Trophoblast cell (in vitro differentiated cells and primary cell): ENCODE results near the gene P2RY8.

Experiments used
- DNase-seq, 2 donors: peaks; one replicate each; pipeline ENCODE4 v3.0.0-alpha.2; 2016
- H2AFZ ChIP-seq: 2 replicates; pipeline ENCODE4 v1.6.1; 2013; ENCODE audit warnings: low read length, moderate library complexity, mild to moderate bottlenecking; ENCODE audit not compliant: insufficient read depth, poor library complexity
- H2AK5ac ChIP-seq: 2 replicates; pipeline ENCODE4 v1.6.1; 2013; ENCODE audit warnings: mild to moderate bottlenecking, low read length
- H2BK120ac ChIP-seq: 2 replicates; pipeline ENCODE4 v1.6.1; 2013; ENCODE audit warnings: low read length, mild to moderate bottlenecking, moderate library complexity; ENCODE audit not compliant: insufficient read depth, poor library complexity
- H2BK12ac ChIP-seq: 2 replicates; pipeline ENCODE4 v1.6.1; 2013; ENCODE audit warnings: mild to moderate bottlenecking, low read length, moderate library complexity
- H2BK5ac ChIP-seq: 2 replicates; pipeline ENCODE4 v1.6.1; 2013; ENCODE audit warnings: low read length, low read depth, moderate library complexity, mild to moderate bottlenecking; ENCODE audit not compliant: poor library complexity
- H3K14ac ChIP-seq: 2 replicates; pipeline ENCODE4 v1.6.1; 2013; ENCODE audit warnings: mild to moderate bottlenecking, low read length
- H3K18ac ChIP-seq: 2 replicates; pipeline ENCODE4 v1.6.1; 2013; ENCODE audit warnings: mild to moderate bottlenecking, low read length
- H3K23ac ChIP-seq: 2 replicates; pipeline ENCODE4 v1.6.1; 2013; ENCODE audit warnings: low read length
- H3K27ac ChIP-seq: 2 replicates; pipeline ENCODE4 v1.5.1; 2013; ENCODE audit warnings: low read depth, mild to moderate bottlenecking, inconsistent platforms, low read length, moderate library complexity
- H3K27me3 ChIP-seq: 2 replicates; pipeline ENCODE4 v1.6.1; 2013; ENCODE audit warnings: inconsistent platforms, mild to moderate bottlenecking, low read length, moderate library complexity; ENCODE audit not compliant: insufficient read depth
- H3K36me3 ChIP-seq, 2 experiments: 1 replicate in 1 of 2; 2 replicates in 1 of 2; pipeline ENCODE4 v1.6.1; 2013; ENCODE audit warnings: low read length in 2 of 2, mild to moderate bottlenecking in 2 of 2, moderate library complexity in 1 of 2; ENCODE audit not compliant: insufficient read depth in 2 of 2, control insufficient read depth in 1 of 2
- H3K4ac ChIP-seq: 2 replicates; pipeline ENCODE4 v1.6.1; 2013; ENCODE audit warnings: low read depth, mild to moderate bottlenecking, low read length, moderate library complexity
- H3K4me1 ChIP-seq, 2 experiments: 1 replicate in 1 of 2; 2 replicates in 1 of 2; pipeline ENCODE4 v1.6.1; 2013; ENCODE audit warnings: low read length in 2 of 2, mild to moderate bottlenecking in 2 of 2, moderate library complexity in 1 of 2; ENCODE audit not compliant: insufficient read depth in 2 of 2, control insufficient read depth in 1 of 2
- H3K4me2 ChIP-seq: 2 replicates; pipeline ENCODE4 v1.6.1; 2013; ENCODE audit warnings: inconsistent platforms, mild to moderate bottlenecking, low read length, moderate library complexity
- H3K4me3 ChIP-seq: 2 replicates; pipeline ENCODE4 v1.5.1; 2013; ENCODE audit warnings: mild to moderate bottlenecking, low read depth, low read length, inconsistent platforms
- H3K79me1 ChIP-seq: one replicate; pipeline ENCODE4 v1.6.1; 2013; ENCODE audit warnings: low read length
- H3K79me2 ChIP-seq: 2 replicates; pipeline ENCODE4 v1.6.1; 2013; ENCODE audit warnings: low read length, mild to moderate bottlenecking; ENCODE audit not compliant: control insufficient read depth, insufficient read depth, poor library complexity
- H3K9ac ChIP-seq: 2 replicates; pipeline ENCODE4 v1.6.1; 2013; ENCODE audit warnings: mild to moderate bottlenecking, low read length
- H3K9me3 ChIP-seq: 2 replicates; pipeline ENCODE4 v1.6.1; 2013; ENCODE audit warnings: low read depth, mild to moderate bottlenecking, control low read depth, inconsistent platforms, low read length; ENCODE audit not compliant: insufficient read depth
- H4K12ac ChIP-seq: 2 replicates; pipeline ENCODE4 v1.6.1; 2013; ENCODE audit warnings: low read depth, mild to moderate bottlenecking, low read length, moderate library complexity
- H4K8ac ChIP-seq: 2 replicates; pipeline ENCODE4 v1.6.1; 2013; ENCODE audit warnings: low read depth, mild to moderate bottlenecking, low read length, moderate library complexity
- H4K91ac ChIP-seq: one replicate; pipeline ENCODE4 v1.6.1; 2013; ENCODE audit warnings: low read depth, mild to moderate bottlenecking, low read length, moderate library complexity
- WGBS: extraction: QIAGEN DNeasy Blood & Tissue Kit; methylation state at CpG from one replicate; pipeline ENCODE4 v1.1.7; 2013; ENCODE audit warnings: missing lambda C conversion rate; ENCODE audit not compliant: insufficient read length, insufficient coverage; ENCODE audit errors: extremely low coverage; 5-methylcytosine and 5-hydroxymethylcytosine counted together

P2RY8 gene

GRCh38 chrX:1511829-1512228 lies 25.2 kb downstream of the P2RY8 start:
- no peaks in the 10 kb centered on the region for H3K79me1 ChIP-seq
- H4K91ac ChIP-seq, result no peak overlapping the region
- H3K9me3 ChIP-seq, result peaks cover 2% of the 10 kb centered on the region
- no peaks in the 10 kb centered on the region for H3K27me3 ChIP-seq
- no peak overlapping the region for H2AFZ ChIP-seq
- no peak overlapping the region for H3K18ac ChIP-seq
- no peak overlapping the region for H3K23ac ChIP-seq
- no peaks in the 10 kb centered on the region for H3K4me1 ChIP-seq
- H3K27ac ChIP-seq, result no peak overlapping the region
- no peak overlapping the region for H3K4me2 ChIP-seq
- no peaks in the 10 kb centered on the region for H3K36me3 ChIP-seq
- no peak overlapping the region for H3K14ac ChIP-seq
- H2AK5ac ChIP-seq, result no peak overlapping the region
- no peak overlapping the region for H2BK12ac ChIP-seq
- H2BK120ac ChIP-seq, result no peak overlapping the region
- H4K12ac ChIP-seq, result no peak overlapping the region
- H3K79me2 ChIP-seq, result no peaks in the 10 kb centered on the region
- H3K9ac ChIP-seq, result no peak overlapping the region
- H3K4ac ChIP-seq, result no peak overlapping the region
- H2BK5ac ChIP-seq, result no peak overlapping the region
- H4K8ac ChIP-seq, result no peak overlapping the region
- no peak overlapping the region for H3K4me3 ChIP-seq
- DNase-seq, result no peak
- no CpG with 5 or more reads among the region's 5 CpGs for WGBS

DNA sequence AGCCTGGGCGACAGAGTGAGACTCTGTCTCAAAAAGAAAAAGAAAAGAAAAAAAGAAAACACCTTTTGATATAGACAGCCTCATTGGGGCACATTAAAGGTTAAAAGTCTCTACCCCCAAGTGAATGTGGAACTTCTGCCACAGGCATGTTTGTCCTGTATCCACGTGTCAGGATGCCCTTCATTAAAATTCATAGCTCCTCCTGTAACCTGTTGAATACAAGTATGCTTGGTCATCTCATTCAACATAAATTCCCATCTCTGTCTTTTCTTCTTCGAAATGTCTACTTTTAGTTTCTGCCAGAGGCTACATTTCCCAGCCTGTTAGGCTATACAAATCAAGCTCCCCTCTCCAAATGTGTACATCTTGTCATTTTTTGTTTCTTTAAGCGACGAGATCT lies 25.8 kb downstream of the P2RY8 start:
- no peak overlapping the region for H2AK5ac ChIP-seq
- H3K79me2 ChIP-seq, result no peaks in the 10 kb centered on the region
- H4K12ac ChIP-seq, result no peak overlapping the region
- no peak overlapping the region for H4K8ac ChIP-seq
- H3K79me1 ChIP-seq, result no peaks in the 10 kb centered on the region
- no peak overlapping the region for H3K4me2 ChIP-seq
- no peak overlapping the region for H3K27ac ChIP-seq
- no peak overlapping the region for H3K4ac ChIP-seq
- no peak overlapping the region for H2BK120ac ChIP-seq
- no peak overlapping the region for H2AFZ ChIP-seq
- H3K18ac ChIP-seq, result no peak overlapping the region
- no peak overlapping the region for H2BK5ac ChIP-seq
- no peak overlapping the region for H2BK12ac ChIP-seq
- DNase-seq, result no peak
- H3K4me3 ChIP-seq, result no peak overlapping the region
- no peaks in the 10 kb centered on the region for H3K36me3 ChIP-seq
- H3K9ac ChIP-seq, result no peak overlapping the region
- no peaks in the 10 kb centered on the region for H3K4me1 ChIP-seq
- no peak overlapping the region for H3K14ac ChIP-seq
- no peaks in the 10 kb centered on the region for H3K27me3 ChIP-seq
- H3K9me3 ChIP-seq, result peaks cover 2% of the 10 kb centered on the region
- no peak overlapping the region for H4K91ac ChIP-seq
- H3K23ac ChIP-seq, result no peak overlapping the region
- WGBS, result no CpG with 5 or more reads among the region's 5 CpGs

DNA sequence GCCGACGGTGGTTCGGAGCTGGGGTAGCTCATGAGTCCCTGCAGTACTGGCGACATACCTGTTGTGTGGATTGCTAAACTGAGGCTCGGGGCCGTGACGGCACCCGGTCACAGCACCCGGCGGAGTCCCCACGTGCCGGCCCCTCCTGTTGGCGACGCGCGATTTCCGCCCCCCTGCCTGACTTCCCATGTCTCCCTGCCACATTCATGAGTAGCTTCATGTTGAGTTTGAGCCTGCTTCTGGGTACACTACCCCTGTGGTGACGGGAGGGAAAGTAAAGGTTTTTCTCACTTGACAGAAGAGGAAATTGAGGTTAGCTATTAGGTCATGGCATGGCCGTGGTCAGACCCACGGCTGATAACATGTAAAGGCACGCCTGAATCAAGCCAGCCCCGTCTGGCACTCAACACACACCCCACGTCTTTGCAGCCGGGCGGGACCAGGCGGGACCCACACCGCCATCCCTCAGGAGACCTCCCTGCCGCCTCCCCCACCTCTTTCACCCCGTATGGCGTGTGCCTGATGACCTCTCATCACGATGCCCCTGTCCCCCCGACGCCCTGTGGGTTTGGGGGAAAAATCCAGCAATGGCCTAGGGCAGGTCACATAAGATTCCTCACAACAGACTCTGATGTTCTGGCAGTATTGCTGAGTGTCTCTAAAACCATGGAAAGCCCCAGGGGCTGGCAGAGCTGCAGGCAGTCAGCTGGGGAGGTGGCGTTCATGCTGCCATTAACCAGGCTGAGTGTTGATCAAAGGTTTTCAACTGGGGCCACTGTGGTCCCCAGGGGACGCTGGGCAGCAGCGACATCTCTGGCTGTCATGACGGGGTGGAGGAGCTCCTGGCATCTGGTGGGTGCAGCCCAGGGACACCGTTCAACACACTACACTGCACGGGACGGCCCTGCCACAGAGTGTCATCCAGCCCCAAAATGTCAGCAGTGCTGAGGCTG lies 29.2 kb downstream of the P2RY8 start:
- Histone ChIP-seq H3K14ac (no peak overlapping the region), H2AK5ac (no peak overlapping the region), H3K27ac (no peak overlapping the region), H2AFZ (no peak overlapping the region), H3K4ac (no peak overlapping the region), H3K27me3 (no peaks in the 10 kb centered on the region), H2BK120ac (no peak overlapping the region), H3K23ac (no peak overlapping the region), H4K8ac (no peak overlapping the region), H3K9ac (no peak overlapping the region), H3K4me2 (no peak overlapping the region), H2BK5ac (no peak overlapping the region), H3K79me2 (no peaks in the 10 kb centered on the region), H3K4me1 (no peaks in the 10 kb centered on the region), H4K12ac (no peak overlapping the region), H2BK12ac (no peak overlapping the region), H3K36me3 (no peaks in the 10 kb centered on the region), H3K4me3 (no peak overlapping the region), H4K91ac (no peak overlapping the region), H3K9me3 (peaks cover 2% of the 10 kb centered on the region), H3K79me1 (no peaks in the 10 kb centered on the region), H3K18ac (no peak overlapping the region)
- DNase-seq, result no peak
- WGBS, result no CpG with 5 or more reads among the region's 40 CpGs

DNA sequence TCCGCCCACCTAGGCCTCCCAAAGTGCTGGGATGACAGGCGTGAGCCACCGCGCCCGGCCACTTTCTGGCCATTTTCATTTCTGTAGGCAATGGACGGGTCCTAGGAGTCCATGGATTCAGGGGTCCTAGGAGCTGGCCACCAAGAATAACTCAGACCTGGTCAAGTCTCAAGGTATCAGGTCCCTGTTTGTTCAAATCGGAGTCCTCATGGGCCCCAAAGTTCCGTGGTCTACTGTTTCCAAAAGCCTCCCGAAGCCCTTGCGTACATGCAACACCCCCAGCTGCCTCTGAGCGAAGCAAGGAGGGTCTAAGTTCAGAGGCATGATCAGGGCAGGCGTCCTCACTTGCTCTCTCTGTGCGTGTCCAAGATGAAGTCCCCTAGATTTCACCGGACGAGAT lies 30.1 kb downstream of the P2RY8 start:
- Histone ChIP-seq H3K4ac (no peak overlapping the region), H2BK5ac (no peak overlapping the region), H2BK120ac (no peak overlapping the region), H3K79me1 (no peaks in the 10 kb centered on the region), H3K4me3 (no peak overlapping the region), H4K91ac (no peak overlapping the region), H3K23ac (no peak overlapping the region), H3K79me2 (no peaks in the 10 kb centered on the region), H3K27me3 (no peaks in the 10 kb centered on the region), H4K8ac (no peak overlapping the region), H2BK12ac (no peak overlapping the region), H3K27ac (no peak overlapping the region), H3K9me3 (peaks cover 2% of the 10 kb centered on the region), H4K12ac (no peak overlapping the region), H3K18ac (no peak overlapping the region), H2AK5ac (no peak overlapping the region), H3K14ac (no peak overlapping the region), H3K4me2 (no peak overlapping the region), H2AFZ (no peak overlapping the region), H3K9ac (no peak overlapping the region), H3K4me1 (no peaks in the 10 kb centered on the region), H3K36me3 (no peaks in the 10 kb centered on the region)
- no peak for DNase-seq
- no CpG with 5 or more reads among the region's 15 CpGs for WGBS
